Spinal cord (tissue), 10 donors: ENCODE results near the gene C5orf47. TPM values are rescaled to one million over a fixed set of nuclear protein-coding genes. Genes with fewer than 3 reads are reported as not detected.

ENCODE experiments used
- DNase-seq, 6 donors: peaks; one replicate each; pipeline versions ENCODE4 v3.0.0 to v3.0.0-alpha.2; 2013 to 2015; ENCODE audit warnings: low spot score in 6 of 6, low read depth in 4 of 6
- H3K27ac ChIP-seq: one replicate; pipeline ENCODE4 v1.5.1; 2013; ENCODE audit warnings: low read depth, low read length, control low read depth
- H3K27me3 ChIP-seq: one replicate; pipeline ENCODE4 v1.6.1; 2013; ENCODE audit warnings: low read length; ENCODE audit not compliant: control insufficient read depth, insufficient read depth
- H3K36me3 ChIP-seq: one replicate; pipeline ENCODE4 v1.6.1; 2013; ENCODE audit warnings: low read length; ENCODE audit not compliant: control insufficient read depth, insufficient read depth
- H3K4me1 ChIP-seq: one replicate; pipeline ENCODE4 v1.6.1; 2013; ENCODE audit warnings: low read length; ENCODE audit not compliant: control insufficient read depth, insufficient read depth
- H3K4me3 ChIP-seq: one replicate; pipeline ENCODE4 v1.5.1; 2013; ENCODE audit warnings: low read depth, low read length, control low read depth
- H3K9me3 ChIP-seq: one replicate; pipeline ENCODE4 v1.6.1; 2013; ENCODE audit warnings: low read length; ENCODE audit not compliant: control insufficient read depth, insufficient read depth
- WGBS: methylation state at CpG from one replicate; pipeline ENCODE4 v1.1.5; 2013; ENCODE audit warnings: missing lambda C conversion rate; ENCODE audit not compliant: insufficient coverage; 5-methylcytosine and 5-hydroxymethylcytosine counted together
- polyA plus RNA-seq, 2 donors: library from polyadenylated mRNA; unstranded; fragments of 120-200 nt; gene quantifications; one replicate each; pipeline ENCODE4 v1.2.1, GENCODE V29; 2013; ENCODE audit not compliant: insufficient read length in 2 of 2
- total RNA-seq, 2 donors: library from RNA; depleted of rRNA in 1 of 2; stranded (reverse); fragments of 120-200 nt in 1 of 2; fragments of >200 nt in 1 of 2; gene quantifications; one replicate each; pipeline versions ENCODE4 v1.2.3 to v1.2.4, GENCODE V29; 2013 to 2014
- donor health status: healthy.

Gene C5orf47
- total and polyA plus RNA-seq, 4 donors: 0.20 to 0.23 (median 0.21) TPM; not detected in 1

GRCh38 chr5:173969167-173970049, 19.6 kb upstream of the C5orf47 start:
- WGBS: 80% methylated on average over 12 of the region's 12 CpGs
- Histone ChIP-seq H3K27me3 (no peaks in the 10 kb centered on the region), H3K4me1 (peaks cover 35% of the 10 kb centered on the region), H3K4me3 (no peak overlapping the region), H3K36me3 (no peaks in the 10 kb centered on the region), H3K27ac (no peak overlapping the region), H3K9me3 (no peaks in the 10 kb centered on the region)
- DNase-seq: no peak

- Histone ChIP-seq H3K9me3 (no peaks in the 10 kb centered on the region), H3K4me3 (no peak overlapping the region), H3K27me3 (no peaks in the 10 kb centered on the region), H3K4me1 (peaks cover 35% of the 10 kb centered on the region), H3K36me3 (no peaks in the 10 kb centered on the region), H3K27ac (no peak overlapping the region)
- DNase-seq: no peak
- 66% methylated on average over 17 of the region's 18 CpGs for WGBS
Measured at GRCh38 chr5:173970878-173971650, 17.9 kb upstream of the C5orf47 start.

- DNase-seq: no peak
- peaks cover 35% of the 10 kb centered on the region for H3K4me1 ChIP-seq
- 97% methylated on average over 5 of the region's 5 CpGs for WGBS
- H3K4me3 ChIP-seq: no peak overlapping the region
- no peak overlapping the region for H3K27ac ChIP-seq
- no peaks in the 10 kb centered on the region for H3K27me3 ChIP-seq
- no peaks in the 10 kb centered on the region for H3K9me3 ChIP-seq
- H3K36me3 ChIP-seq: no peaks in the 10 kb centered on the region
Measured at GRCh38 chr5:173971681-173972345, 17.2 kb upstream of the C5orf47 start.

- 15% methylated on average over 2 of the region's 6 CpGs for WGBS
- Histone ChIP-seq H3K27ac (peak overlapping the region; percentile 6), H3K36me3 (no peaks in the 10 kb centered on the region)
Measured at GRCh38 chr5:173972607-173972924, 16.4 kb upstream of the C5orf47 start.

GRCh38 chr5:173972925-173973615, 15.9 kb upstream of the C5orf47 start:
- Histone ChIP-seq H3K9me3 (no peaks in the 10 kb centered on the region), H3K4me3 (peak overlapping the region; percentile 60), H3K4me1 (peaks cover 33% of the 10 kb centered on the region), H3K27ac (peak overlapping the region; percentile 10), H3K27me3 (no peaks in the 10 kb centered on the region), H3K36me3 (no peaks in the 10 kb centered on the region)
- peak; percentile 82 to 98 (median 88) for DNase-seq
- 2% methylated on average over 23 of the region's 30 CpGs for WGBS

More at GRCh38 chr5:173972607-173972924, 16.4 kb upstream of the C5orf47 start:
- Histone ChIP-seq H3K9me3 (no peaks in the 10 kb centered on the region), H3K4me1 (peaks cover 35% of the 10 kb centered on the region), H3K4me3 (peak overlapping the region; percentile 60), H3K27me3 (no peaks in the 10 kb centered on the region)
- no peak for DNase-seq

- DNase-seq: no peak
- WGBS: 29% methylated on average over 13 of the region's 13 CpGs
Measured at GRCh38 chr5:173973616-173973969, 15.4 kb upstream of the C5orf47 start.

GRCh38 chr5:173974688-173975239, 14.2 kb upstream of the C5orf47 start:
- no peak for DNase-seq
- Histone ChIP-seq H3K9me3 (no peaks in the 10 kb centered on the region), H3K27ac (no peak overlapping the region), H3K36me3 (no peaks in the 10 kb centered on the region), H3K4me1 (peaks cover 25% of the 10 kb centered on the region), H3K27me3 (no peaks in the 10 kb centered on the region), H3K4me3 (no peak overlapping the region)
- WGBS: 74% methylated on average over 3 of the region's 5 CpGs

More at GRCh38 chr5:173973616-173973969, 15.4 kb upstream of the C5orf47 start:
- Histone ChIP-seq H3K4me1 (peaks cover 28% of the 10 kb centered on the region), H3K4me3 (peak overlapping the region; percentile 60), H3K27me3 (no peaks in the 10 kb centered on the region), H3K36me3 (no peaks in the 10 kb centered on the region), H3K9me3 (no peaks in the 10 kb centered on the region), H3K27ac (peak overlapping the region; percentile 10)

- 57% methylated on average over 5 of the region's 5 CpGs for WGBS
- H3K4me3 ChIP-seq: no peak overlapping the region
- H3K36me3 ChIP-seq: no peaks in the 10 kb centered on the region
- H3K27me3 ChIP-seq: no peaks in the 10 kb centered on the region
- H3K27ac ChIP-seq: no peak overlapping the region
- no peaks in the 10 kb centered on the region for H3K9me3 ChIP-seq
- no peak for DNase-seq
- H3K4me1 ChIP-seq: peaks cover 6% of the 10 kb centered on the region
Measured at GRCh38 chr5:173981185-173981761, 7.7 kb upstream of the C5orf47 start.
